Mesenteric fat pad (tissue), 1 donor: ENCODE results near the gene FNBP1. TPM values are rescaled to one million over a fixed set of nuclear protein-coding genes. Genes with fewer than 3 reads are reported as not detected.

Source experiments
- microRNA-seq: library from miRNA; unstranded; fragments of <30 nt; microRNA quantifications from one replicate; pipeline ENCODE4 v1.2.0, GENCODE V29; 2020; ENCODE audit warnings: borderline number of aligned reads
- total RNA-seq: library from RNA; stranded (reverse); fragmentation: NEBNext Ultra II Directional; extraction: Animal tissue kit (Norgen Biotek cat#: 25700); gene quantifications from one replicate; pipeline ENCODE4 v1.2.1, GENCODE V29; 2021
- donor health status: DM: yes; HTN: yes; CAD: no.

Gene FNBP1
- total RNA-seq, 1 donor from 2014 or later = 39.5 TPM

Small RNA genes within 50 kb of the gene (microRNA-seq; reads per million reads assigned to microRNA genes)
- not detected for gene MIR6855

Other genes with a start within 250 kb of the FNBP1 start
- 16.7 TPM for gene TOR1B, start 240.0 kb downstream of the FNBP1 start, total RNA-seq
- 33.9 TPM for gene TOR1A, start 219.1 kb downstream of the FNBP1 start, total RNA-seq
- 30.1 TPM for gene C9orf78, start 207.9 kb downstream of the FNBP1 start, total RNA-seq
- gene USP20, start 207.7 kb downstream of the FNBP1 start, total RNA-seq = 16.8 TPM
- 33.4 TPM for gene GPR107, start 10.7 kb upstream of the FNBP1 start, total RNA-seq
- 11.9 TPM for gene NCS1, start 129.2 kb upstream of the FNBP1 start, total RNA-seq
- gene HMCN2, start 222.6 kb upstream of the FNBP1 start, total RNA-seq = 3.1 TPM